Measurements from ENCODE around the gene CPED1. TPM values are rescaled to one million over a fixed set of nuclear protein-coding genes. Genes with fewer than 3 reads are reported as not detected.

The CPED1 gene
- total RNA-seq, 1 experiment from 2014 or later, result 0.44 TPM

- TF ChIP-seq TCF7 (CRISPR knock-in tag; IDR thresholded peaks at IDR 0.05; ENCODE audit: low read depth) (no peak), ATF2 (CRISPR knock-in tag; IDR thresholded peaks at IDR 0.05; ENCODE audit: borderline replicate concordance, low read depth) (no peak), ATF3 (CRISPR knock-in tag; conservative IDR thresholded peaks at IDR 0.05) (no peak), HMGA2 (CRISPR knock-in tag; IDR thresholded peaks at IDR 0.05) (no peak), GABPB1 (CRISPR knock-in tag; IDR thresholded peaks at IDR 0.05) (no peak), ESRRA (CRISPR knock-in tag; IDR thresholded peaks at IDR 0.05; ENCODE audit: borderline replicate concordance) (no peak), ZNF425 (CRISPR knock-in tag; conservative IDR thresholded peaks at IDR 0.05) (no peak), ZNF532 (CRISPR knock-in tag; IDR thresholded peaks at IDR 0.05; ENCODE audit: borderline replicate concordance) (no peak), CBFB (CRISPR knock-in tag; IDR thresholded peaks at IDR 0.05; ENCODE audit: low read depth) (no peak), ELF4 (CRISPR knock-in tag; IDR thresholded peaks at IDR 0.05; ENCODE audit: low read depth) (no peak), IRF2 (CRISPR knock-in tag; IDR thresholded peaks at IDR 0.05; ENCODE audit: borderline replicate concordance, low read depth) (no peak), ZNF121 (CRISPR knock-in tag; IDR thresholded peaks at IDR 0.05) (no peak), JAZF1 (CRISPR knock-in tag; IDR thresholded peaks at IDR 0.05) (no peak)
- POLR2A ChIA-PET, result no interaction called here
Observed at GRCh38 chr7:121280656-121281055, 292.1 kb downstream of the CPED1 start.

GRCh38 chr7:121282129-121282528 is 293.6 kb downstream of the CPED1 start:
- DNase-seq (ENCODE audit: low spot score), result no peak
- Mint-ChIP-seq H3K9me3 (peaks cover 36% of the 10 kb centered on the region), H3K4me3 (no peak overlapping the region), H3K27me3 (ENCODE audit: low read depth) (peaks cover 5% of the 10 kb centered on the region), H3K27ac (no peak overlapping the region), H3K4me1 (peaks cover 19% of the 10 kb centered on the region), H3K36me3 (peaks cover 27% of the 10 kb centered on the region)
- ATAC-seq, result no peak
- CTCF ChIA-PET, result no interaction called here
- POLR2A ChIA-PET, result no interaction called here
- TF ChIP-seq RORB (CRISPR knock-in tag; IDR thresholded peaks at IDR 0.05) (no peak), JUN (CRISPR knock-in tag; IDR thresholded peaks at IDR 0.05) (no peak), CTCF (IDR thresholded peaks at IDR 0.05) (no peak), NR3C1 (CRISPR knock-in tag; conservative IDR thresholded peaks at IDR 0.05; ENCODE audit: low read depth) (no peak), FOXP4 (CRISPR knock-in tag; IDR thresholded peaks at IDR 0.05) (no peak), PREB (CRISPR knock-in tag; IDR thresholded peaks at IDR 0.05; ENCODE audit: borderline replicate concordance) (no peak), ZNF232 (CRISPR knock-in tag; IDR thresholded peaks at IDR 0.05) (no peak), ZSCAN18 (CRISPR knock-in tag; IDR thresholded peaks at IDR 0.05) (no peak), PRRX2 (CRISPR knock-in tag; IDR thresholded peaks at IDR 0.05) (no peak), GABPB1 (CRISPR knock-in tag; IDR thresholded peaks at IDR 0.05) (no peak)

More at GRCh38 chr7:121280656-121281055, 292.1 kb downstream of the CPED1 start:
- Mint-ChIP-seq H3K27me3 (ENCODE audit: low read depth) (peaks cover 5% of the 10 kb centered on the region), H3K9me3 (peaks cover 22% of the 10 kb centered on the region), H3K4me3 (no peak overlapping the region), H3K36me3 (peaks cover 20% of the 10 kb centered on the region), H3K4me1 (peaks cover 19% of the 10 kb centered on the region), H3K27ac (no peak overlapping the region)
- DNase-seq (ENCODE audit: low spot score) (no peak), ATAC-seq (no peak)
- CTCF ChIA-PET, result no interaction called here

Measured in WTC11 (cell line).